H9 (cell line): ENCODE data around the gene GPC6. TPM values are rescaled to one million over a fixed set of nuclear protein-coding genes. Genes with fewer than 3 reads are reported as not detected.

Experiments used
- DNase-seq: peaks from one replicate; pipeline ENCODE4 v3.0.0-alpha.2; 2017
- H2AFZ ChIP-seq: one replicate; pipeline ENCODE4 v1.6.1; 2013; ENCODE audit warnings: mild to moderate bottlenecking, low read length, control low read depth, moderate library complexity
- H2AK5ac ChIP-seq: 2 replicates; pipeline ENCODE4 v1.6.1; 2013; ENCODE audit warnings: low read length, control low read depth, mixed read lengths; ENCODE audit not compliant: insufficient read length
- H2BK120ac ChIP-seq: one replicate; pipeline ENCODE4 v1.6.1; 2013; ENCODE audit warnings: low read depth, mild to moderate bottlenecking, low read length, control low read depth, inconsistent platforms; ENCODE audit not compliant: poor library complexity, severe bottlenecking
- H2BK12ac ChIP-seq: 2 replicates; pipeline ENCODE4 v1.6.1; 2013; ENCODE audit warnings: low read length, control low read depth, mixed read lengths, low read depth; ENCODE audit not compliant: insufficient read length
- H2BK15ac ChIP-seq: 2 replicates; pipeline ENCODE4 v1.6.1; 2013; ENCODE audit warnings: low read depth, low read length, control low read depth
- H2BK20ac ChIP-seq: one replicate; pipeline ENCODE4 v1.6.1; 2013; ENCODE audit warnings: low read depth, mild to moderate bottlenecking, low read length, control low read depth, inconsistent platforms; ENCODE audit not compliant: poor library complexity, severe bottlenecking
- H2BK5ac ChIP-seq: 2 replicates; pipeline ENCODE4 v1.6.1; 2013; ENCODE audit warnings: low read length, control low read depth, mixed read lengths; ENCODE audit not compliant: insufficient read length
- H3K14ac ChIP-seq: 2 replicates; pipeline ENCODE4 v1.6.1; 2013; ENCODE audit warnings: low read length, control low read depth; ENCODE audit not compliant: insufficient read depth
- H3K18ac ChIP-seq: 2 replicates; pipeline ENCODE4 v1.6.1; 2013; ENCODE audit warnings: low read depth, mild to moderate bottlenecking, mixed read lengths, low read length, control low read depth; ENCODE audit not compliant: insufficient read length
- H3K23ac ChIP-seq: 2 replicates; pipeline ENCODE4 v1.6.1; 2013; ENCODE audit warnings: low read length, control low read depth, mixed read lengths, low read depth; ENCODE audit not compliant: insufficient read length
- H3K23me2 ChIP-seq: 2 replicates; pipeline ENCODE4 v1.6.1; 2013; ENCODE audit warnings: low read depth, mild to moderate bottlenecking, mixed read lengths, low read length, control low read depth; ENCODE audit not compliant: insufficient read length, poor library complexity, severe bottlenecking
- H3K27ac ChIP-seq: 2 replicates; pipeline ENCODE4 v1.5.1; 2013; ENCODE audit warnings: low read length, control low read depth, mixed read lengths, low read depth; ENCODE audit not compliant: insufficient read length
- H3K27me3 ChIP-seq: 2 replicates; pipeline ENCODE4 v1.6.1; 2013; ENCODE audit warnings: low read length, control low read depth, inconsistent platforms; ENCODE audit not compliant: insufficient read depth
- H3K4ac ChIP-seq: 2 replicates; pipeline ENCODE4 v1.6.1; 2013; ENCODE audit warnings: low read depth, mild to moderate bottlenecking, control low read depth, inconsistent platforms, low read length, moderate library complexity
- H3K4me1 ChIP-seq: 2 replicates; pipeline ENCODE4 v1.6.1; 2013; ENCODE audit warnings: low read length, control low read depth, inconsistent platforms; ENCODE audit not compliant: insufficient read depth
- H3K4me2 ChIP-seq: 2 replicates; pipeline ENCODE4 v1.6.1; 2013; ENCODE audit warnings: low read length, control low read depth, mixed read lengths; ENCODE audit not compliant: insufficient read length, insufficient read depth
- H3K56ac ChIP-seq: 2 replicates; pipeline ENCODE4 v1.6.1; 2013; ENCODE audit warnings: low read depth, mild to moderate bottlenecking, mixed read lengths, low read length, control low read depth; ENCODE audit not compliant: insufficient read length
- H3K79me1 ChIP-seq: 2 replicates; pipeline ENCODE4 v1.6.1; 2013; ENCODE audit warnings: low read depth, mild to moderate bottlenecking, moderate library complexity, low read length, control low read depth, inconsistent platforms; ENCODE audit not compliant: insufficient read depth, poor library complexity, severe bottlenecking
- H3K79me2 ChIP-seq: 2 replicates; pipeline ENCODE4 v1.6.1; 2013; ENCODE audit warnings: low read length, control low read depth, inconsistent platforms; ENCODE audit not compliant: insufficient read depth
- H3K9ac ChIP-seq: 2 replicates; pipeline ENCODE4 v1.6.1; 2013; ENCODE audit warnings: low read length, control low read depth, mixed read lengths; ENCODE audit not compliant: insufficient read length; ENCODE audit errors: extremely low read depth
- H3K9me3 ChIP-seq: one replicate; pipeline ENCODE4 v1.6.1; 2013; ENCODE audit warnings: low read depth, low read length, inconsistent platforms; ENCODE audit not compliant: control insufficient read depth
- H3T11ph ChIP-seq: one replicate; pipeline ENCODE4 v1.6.1; 2013; ENCODE audit warnings: mild to moderate bottlenecking, low read length, control low read depth, inconsistent platforms
- H4K20me1 ChIP-seq: one replicate; pipeline ENCODE4 v1.6.1; 2013; ENCODE audit not compliant: control insufficient read depth, insufficient read length, insufficient read depth
- H4K5ac ChIP-seq: 2 replicates; pipeline ENCODE4 v1.6.1; 2013; ENCODE audit warnings: low read depth, mild to moderate bottlenecking, mixed read lengths, low read length, control low read depth; ENCODE audit not compliant: insufficient read length
- H4K8ac ChIP-seq: replicated peaks from 2 replicates; pipeline ENCODE4 v1.6.1; 2013; ENCODE audit warnings: low read length, control low read depth, mixed read lengths, low read depth; ENCODE audit not compliant: insufficient read length
- H4K91ac ChIP-seq: 2 replicates; pipeline ENCODE4 v1.6.1; 2013; ENCODE audit warnings: low read depth, mild to moderate bottlenecking, moderate library complexity, mixed read lengths, low read length, control low read depth; ENCODE audit not compliant: insufficient read length
- H3K27ac Mint-ChIP-seq, 3 experiments: 2 replicates in 2 of 3; 3 replicates in 1 of 3; pipeline ENCODE4 v1.8.0; 2020 to 2021; ENCODE audit warnings: mixed read lengths in 3 of 3, mild to moderate bottlenecking in 1 of 3, moderate library complexity in 1 of 3
- H3K27me3 Mint-ChIP-seq: 2 replicates; pipeline ENCODE4 v1.8.0; 2021; ENCODE audit warnings: low read depth, mild to moderate bottlenecking, moderate library complexity, mixed read lengths
- H3K36me3 Mint-ChIP-seq, 3 experiments: 2 replicates in 2 of 3; 3 replicates in 1 of 3; pipeline ENCODE4 v1.8.0; 2020 to 2021; ENCODE audit warnings: low read depth in 3 of 3, mixed read lengths in 3 of 3; ENCODE audit not compliant: insufficient read depth in 1 of 3
- H3K4me1 Mint-ChIP-seq, 2 experiments: 2 replicates each; pipeline ENCODE4 v1.8.0; 2020; ENCODE audit warnings: mixed read lengths in 2 of 2
- H3K4me3 Mint-ChIP-seq, 2 experiments: 2 replicates in 1 of 2; 3 replicates in 1 of 2; pipeline ENCODE4 v1.8.0; 2020 to 2021; ENCODE audit warnings: mild to moderate bottlenecking in 2 of 2, mixed read lengths in 2 of 2, moderate library complexity in 1 of 2
- H3K9me3 Mint-ChIP-seq, 2 experiments: 2 replicates in 1 of 2; 3 replicates in 1 of 2; pipeline ENCODE4 v1.8.0; 2020; ENCODE audit warnings: mild to moderate bottlenecking in 2 of 2, mixed read lengths in 2 of 2, moderate library complexity in 1 of 2
- CTCF ChIP-seq: fragments of 200-600 bp; sonication (generic); conservative IDR thresholded peaks from 3 replicates; pipeline ENCODE4 v1.8.0; 2021; ENCODE audit warnings: antibody characterized with exemption, mild to moderate bottlenecking
- WGBS: extraction: QIAGEN DNeasy Blood & Tissue Kit; methylation state at CpG from one replicate; pipeline ENCODE4 v1.1.7; 2013; ENCODE audit warnings: missing lambda C conversion rate, low lambda C conversion rate, mixed read lengths; ENCODE audit not compliant: insufficient read length; ENCODE audit errors: extremely low coverage; 5-methylcytosine and 5-hydroxymethylcytosine counted together
- total RNA-seq: library from RNA; stranded (reverse); gene quantifications from 2 replicates; pipeline ENCODE4 v1.2.1, GENCODE V29; 2021

Gene GPC6
- total RNA-seq, 1 experiment from 2014 or later, result 15.6 TPM

GRCh38 chr13:94169454-94170144, 943.0 kb downstream of the GPC6 start:
- Histone ChIP-seq H2BK120ac (no peak overlapping the region), H2AK5ac (no peak overlapping the region), H3K23me2 (no peaks in the 10 kb centered on the region), H3T11ph (no peak overlapping the region), H2AFZ (no peak overlapping the region), H2BK5ac (no peak overlapping the region), H3K18ac (no peak overlapping the region), H2BK12ac (no peak overlapping the region), H4K20me1 (no peaks in the 10 kb centered on the region), H2BK20ac (no peak overlapping the region), H3K27ac (no peak overlapping the region), H3K14ac (no peak overlapping the region), H3K9me3 (no peaks in the 10 kb centered on the region), H3K79me2 (no peaks in the 10 kb centered on the region), H3K9ac (no peak overlapping the region), H3K79me1 (no peaks in the 10 kb centered on the region), H4K91ac (no peak overlapping the region), H3K4ac (no peak overlapping the region), H3K4me1 (peaks cover 3% of the 10 kb centered on the region; the same call in 1 of the 2 replicates), H2BK15ac (no peak overlapping the region), H3K4me2 (no peak overlapping the region), H4K8ac (no peak overlapping the region), H4K5ac (no peak overlapping the region), H3K27me3 (no peaks in the 10 kb centered on the region; the same call in 1 of the 2 replicates), H3K23ac (no peak overlapping the region), H3K56ac (no peak overlapping the region)
- WGBS, result no CpG with 5 or more reads among the region's 5 CpGs
- DNase-seq, result no peak
- H3K27ac Mint-ChIP-seq, result no peak overlapping the region; a peak in 1 of 7 replicates
- H3K27me3 Mint-ChIP-seq, result peaks cover 2% of the 10 kb centered on the region; the same call in 1 of the 2 replicates
- H3K36me3 Mint-ChIP-seq, result no peaks in the 10 kb centered on the region
- H3K4me3 Mint-ChIP-seq, result no peak overlapping the region
- peaks cover 20 to 29% of the 10 kb centered on the region in 2 experiments for H3K4me1 Mint-ChIP-seq
- no peaks in the 10 kb centered on the region for H3K9me3 Mint-ChIP-seq
- TF ChIP-seq CTCF, result no peak
